HCT116 (cell line): Measurements from ENCODE around the gene RNF34. TPM values are rescaled to one million over a fixed set of nuclear protein-coding genes. Genes with fewer than 3 reads are reported as not detected.

Source experiments
- ATAC-seq: fragments of 200-7000 bp; cut with Tn5 transposase; 2 replicates; pipeline ENCODE4 v1.9.1; 2020; ENCODE audit warnings: mild to moderate bottlenecking, moderate library complexity
- BruUV-seq: library from RNA; stranded (reverse); fragments of 400-500 nt; replicated peaks from 2 replicates; lab custom pipeline; 2021; lab: Mats Ljungman, UMichigan
- CTCF ChIA-PET: fragments of 300-600 bp; sonication (Branson Sonifier 250); formaldehyde crosslinking; loops from one replicate; lab custom pipeline; 2021; ENCODE audit warnings: antibody characterized with exemption; lab: Charles Lee
- POLR2A ChIA-PET: fragments of 300-600, 350-600 bp; sonication (Branson Sonifier 250); formaldehyde crosslinking; loops from one replicate; lab custom pipeline; 2021; ENCODE audit warnings: antibody characterized with exemption; lab: Charles Lee
- RAD21 ChIA-PET, 2 experiments: fragments of 300-600 bp; sonication (Branson Sonifier 250); formaldehyde crosslinking; loops; one replicate each; lab custom pipeline; 2023; ENCODE audit warnings: low total read pairs in 2 of 2; ENCODE audit not compliant: uncharacterized antibody in 2 of 2, unreplicated experiment in 2 of 2, low non-redundant PET in 1 of 2; lab: Charles Lee
- DNase-seq: peaks from one replicate; pipeline ENCODE4 v3.0.0-alpha.2; 2010; ENCODE audit warnings: low read depth, low spot score
- H2AFZ ChIP-seq: fragments of 200-600 bp; shearing (Covaris generic), sonication (generic); 2 replicates; pipeline ENCODE4 v1.6.1; 2017; ENCODE audit warnings: low read depth, mixed run types, mixed read lengths, antibody characterized with exemption, low read length; ENCODE audit not compliant: poor library complexity, severe bottlenecking
- H3K27ac ChIP-seq: 2 replicates; pipeline ENCODE4 v1.5.1; 2012; ENCODE audit warnings: low read depth, low read length
- H3K27me3 ChIP-seq: fragments of 200-600 bp; sonication (generic); 2 replicates; pipeline ENCODE4 v1.6.1; 2016; ENCODE audit warnings: mixed run types, low read length, mixed read lengths; ENCODE audit not compliant: insufficient read depth
- H3K36me3 ChIP-seq, 2 experiments: fragments of 200-500 bp in 1 of 2; fragments of 200-600 bp in 1 of 2; sonication (Bioruptor generic) in 1 of 2; sonication (generic) in 1 of 2; 2 replicates each; pipeline versions ENCODE4 v1.5.1 to v1.6.1; 2014 to 2016; ENCODE audit warnings: low read length in 2 of 2, inconsistent platforms in 1 of 2, mixed read lengths in 1 of 2, mixed run types in 1 of 2; ENCODE audit not compliant: insufficient read depth in 2 of 2, control insufficient read depth in 1 of 2
- H3K4me1 ChIP-seq, 2 experiments: fragments of 200-600 bp in 1 of 2; sonication (generic) in 1 of 2; 2 replicates each; pipeline versions ENCODE4 v1.5.1 to v1.6.1; 2012 to 2017; ENCODE audit warnings: low read length in 2 of 2, inconsistent platforms in 1 of 2, mild to moderate bottlenecking in 1 of 2, mixed read lengths in 1 of 2, mixed run types in 1 of 2, moderate library complexity in 1 of 2; ENCODE audit not compliant: insufficient read depth in 2 of 2, control insufficient read depth in 1 of 2
- H3K4me2 ChIP-seq: fragments of 200-600 bp; sonication (generic); 2 replicates; pipeline ENCODE4 v1.6.1; 2017; ENCODE audit warnings: mixed run types, low read length, mixed read lengths
- H3K4me3 ChIP-seq, 2 experiments: fragments of 200-600 bp in 1 of 2; sonication (generic) in 1 of 2; replicated peaks in 1 of 2; 2 replicates each; pipeline ENCODE4 v1.5.1; 2011 to 2016; ENCODE audit warnings: low read length in 2 of 2, control low read depth in 1 of 2, low read depth in 1 of 2, mild to moderate bottlenecking in 1 of 2, mixed read lengths in 1 of 2, mixed run types in 1 of 2
- H3K79me2 ChIP-seq: fragments of 200-600 bp; sonication (generic); 2 replicates; pipeline ENCODE4 v1.6.1; 2017; ENCODE audit warnings: mild to moderate bottlenecking, mixed run types, low read length, moderate library complexity, mixed read lengths; ENCODE audit not compliant: insufficient read depth
- H3K9ac ChIP-seq: fragments of 200-600 bp; sonication (generic); 2 replicates; pipeline ENCODE4 v1.6.1; 2016; ENCODE audit warnings: low read length, mixed read lengths
- H3K9me2 ChIP-seq: fragments of 200-600 bp; sonication (generic), shearing (Covaris generic); 2 replicates; pipeline ENCODE4 v1.6.1; 2017; ENCODE audit warnings: mixed run types, mild to moderate bottlenecking, moderate library complexity; ENCODE audit not compliant: insufficient read depth
- H3K9me3 ChIP-seq, 2 experiments: fragments of 200-500 bp in 1 of 2; fragments of 200-600 bp in 1 of 2; sonication (Bioruptor generic) in 1 of 2; sonication (generic) in 1 of 2; 2 replicates each; pipeline ENCODE4 v1.6.1; 2014 to 2017; ENCODE audit warnings: low read length in 2 of 2, mixed read lengths in 2 of 2, inconsistent platforms in 1 of 2, low read depth in 1 of 2, mild to moderate bottlenecking in 1 of 2, mixed run types in 1 of 2, moderate library complexity in 1 of 2; ENCODE audit not compliant: control insufficient read depth in 1 of 2, insufficient read depth in 1 of 2
- H4K20me1 ChIP-seq: fragments of 200-600 bp; sonication (generic), shearing (Covaris generic); 2 replicates; pipeline ENCODE4 v1.6.1; 2017; ENCODE audit warnings: mixed run types, mild to moderate bottlenecking, moderate library complexity; ENCODE audit not compliant: insufficient read depth
- CBX3 ChIP-seq: IDR thresholded peaks from 2 replicates; pipeline ENCODE4 v1.6.1; 2012; ENCODE audit warnings: low read depth
- CEBPB ChIP-seq: IDR thresholded peaks from 2 replicates; pipeline ENCODE4 v1.6.1; 2012; ENCODE audit warnings: low read depth
- EGR1 ChIP-seq: IDR thresholded peaks from 2 replicates; pipeline ENCODE4 v1.6.1; 2012; ENCODE audit warnings: low read depth
- ELF1 ChIP-seq: IDR thresholded peaks from 2 replicates; pipeline ENCODE4 v1.6.1; 2012; ENCODE audit warnings: low read depth, borderline replicate concordance
- EZH2 ChIP-seq: fragments of 200-600 bp; sonication (generic); IDR thresholded peaks from 2 replicates; pipeline ENCODE4 v1.6.1; 2017; ENCODE audit warnings: antibody characterized with exemption, mixed run types
- FOSL1 ChIP-seq: IDR thresholded peaks from 2 replicates; pipeline ENCODE4 v1.6.1; 2012; ENCODE audit warnings: low read depth
- RAD21 ChIP-seq: IDR thresholded peaks from 2 replicates; pipeline ENCODE4 v1.6.1; 2012; ENCODE audit warnings: low read depth, mild to moderate bottlenecking
- SP1 ChIP-seq: IDR thresholded peaks from 2 replicates; pipeline ENCODE4 v1.6.1; 2012; ENCODE audit warnings: low read depth
- SRF ChIP-seq: IDR thresholded peaks from 2 replicates; pipeline ENCODE4 v1.6.1; 2012; ENCODE audit warnings: low read depth
- intact Hi-C: fragments of 100-400 bp; cut with micrococcal nuclease; formaldehyde crosslinking; loops from 2 replicates; pipeline ENCODE4 v1.10.0; 2022
- total RNA-seq: library from RNA; stranded (reverse); gene quantifications from one replicate; pipeline ENCODE4 v1.2.1, GENCODE V29; 2021; ENCODE audit not compliant: unreplicated experiment
- TF ChIP-seq, protein P1 (sequence below): IDR thresholded peaks from 2 replicates; pipeline ENCODE4 v1.6.1; 2011; ENCODE audit warnings: mild to moderate bottlenecking, low read length, moderate library complexity; ENCODE audit not compliant: insufficient replicate concordance; ENCODE audit errors: extremely low read depth

The RNF34 gene
- total RNA-seq, 1 experiment from 2014 or later: 47.8 TPM

DNA sequence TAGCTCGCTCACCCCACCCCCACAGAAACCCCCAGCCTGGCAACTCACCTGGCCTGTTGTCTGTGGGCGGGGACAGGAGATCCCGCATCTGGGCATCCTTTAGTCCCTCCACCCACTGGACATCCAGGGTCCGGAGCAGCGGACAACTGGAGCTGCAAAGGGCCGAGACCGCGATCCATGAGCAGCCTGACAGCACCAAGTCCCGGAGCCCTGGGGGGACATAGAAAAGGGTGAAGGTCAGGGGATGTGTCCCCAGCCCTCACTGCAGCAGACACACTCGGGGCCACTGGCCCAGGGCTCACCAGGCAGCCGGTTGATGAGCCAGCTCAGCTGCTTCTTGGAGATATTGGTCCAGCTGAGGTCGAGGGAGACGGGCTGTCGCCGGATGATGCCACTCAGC lies 40.9 kb downstream of the RNF34 start:
- RAD21 ChIA-PET: no interaction called here
- Histone ChIP-seq H3K27ac (no peak overlapping the region), H3K36me3 (peaks cover 24 to 37% of the 10 kb centered on the region in 2 experiments; a peak in 3 of 4 replicates), H3K9me3 (peaks cover 3 to 6% of the 10 kb centered on the region in 2 experiments; a peak in 2 of 4 replicates), H3K4me1 (peaks cover 0 to 3% of the 10 kb centered on the region in 2 experiments; a peak in 1 of 4 replicates), H3K9ac (no peak overlapping the region), H3K4me2 (no peak overlapping the region), H3K27me3 (no peaks in the 10 kb centered on the region), H4K20me1 (no peaks in the 10 kb centered on the region), H2AFZ (no peak overlapping the region), H3K4me3 (no peak overlapping the region), H3K9me2 (no peaks in the 10 kb centered on the region), H3K79me2 (peaks cover 4% of the 10 kb centered on the region; the same call in 1 of the 2 replicates)
- intact Hi-C loops: loop anchor here (5.0 kb wide), 1 partner anchor 378 kb away; no protein-coding TSS in a partner anchor
- BruUV-seq: no TSS peak
- CTCF ChIA-PET: no interaction called here
- TF ChIP-seq RAD21 (no peak), SRF (no peak), ELF1 (no peak), CEBPB (no peak), CBX3 (no peak), EZH2 (no peak), EGR1 (no peak), SP1 (no peak), FOSL1 (no peak)
- TF ChIP-seq, protein P1, sequence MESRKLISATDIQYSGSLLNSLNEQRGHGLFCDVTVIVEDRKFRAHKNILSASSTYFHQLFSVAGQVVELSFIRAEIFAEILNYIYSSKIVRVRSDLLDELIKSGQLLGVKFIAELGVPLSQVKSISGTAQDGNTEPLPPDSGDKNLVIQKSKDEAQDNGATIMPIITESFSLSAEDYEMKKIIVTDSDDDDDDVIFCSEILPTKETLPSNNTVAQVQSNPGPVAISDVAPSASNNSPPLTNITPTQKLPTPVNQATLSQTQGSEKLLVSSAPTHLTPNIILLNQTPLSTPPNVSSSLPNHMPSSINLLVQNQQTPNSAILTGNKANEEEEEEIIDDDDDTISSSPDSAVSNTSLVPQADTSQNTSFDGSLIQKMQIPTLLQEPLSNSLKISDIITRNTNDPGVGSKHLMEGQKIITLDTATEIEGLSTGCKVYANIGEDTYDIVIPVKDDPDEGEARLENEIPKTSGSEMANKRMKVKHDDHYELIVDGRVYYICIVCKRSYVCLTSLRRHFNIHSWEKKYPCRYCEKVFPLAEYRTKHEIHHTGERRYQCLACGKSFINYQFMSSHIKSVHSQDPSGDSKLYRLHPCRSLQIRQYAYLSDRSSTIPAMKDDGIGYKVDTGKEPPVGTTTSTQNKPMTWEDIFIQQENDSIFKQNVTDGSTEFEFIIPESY: no peak
- DNase-seq (no peak), ATAC-seq (no peak)
- POLR2A ChIA-PET: no interaction called here
